ENCODE results near the gene SLC16A5.

- TF ChIP-seq CTCF (IDR thresholded peaks at IDR 0.05; ENCODE audit: low read length) (no peak), EZH2 (IDR thresholded peaks at IDR 0.05; ENCODE audit: borderline replicate concordance, low read length) (no peak)
These were observed at the start of gene SLC16A5 for GRCh38 chr17:75087558-75088453.
